HAP-1 (cell line): Measurements from ENCODE around the gene NAGLU.
"Not testable (repeated sequence)": the region's sequence is repeated elsewhere in the genome, so short reads cannot be mapped to it uniquely, and the experiment has no call there.

Experiments used
- DNase-seq, 2 experiments: peaks; one replicate each; pipeline ENCODE4 v3.0.0-alpha.2; 2016 to 2020; ENCODE audit warnings: low spot score in 2 of 2
- H3K27me3 ChIP-seq: fragments of 250-450 bp; sonication (Bioruptor Pico); 2 replicates; pipeline ENCODE4 v1.5.1; 2020; ENCODE audit warnings: low read depth, mild to moderate bottlenecking, moderate library complexity
- H3K36me3 ChIP-seq: fragments of 250-450 bp; sonication (Bioruptor Pico); replicated peaks from 2 replicates; pipeline ENCODE4 v1.5.1; 2020; ENCODE audit warnings: mild to moderate bottlenecking
- H3K4me1 ChIP-seq: fragments of 250-450 bp; sonication (Bioruptor Pico); 2 replicates; pipeline ENCODE4 v1.5.1; 2020; ENCODE audit warnings: mild to moderate bottlenecking
- H3K4me3 ChIP-seq: fragments of 250-450 bp; sonication (Bioruptor Pico); 2 replicates; pipeline ENCODE4 v1.5.1; 2020; ENCODE audit warnings: mild to moderate bottlenecking, moderate library complexity
- H3K9me3 ChIP-seq: fragments of 250-450 bp; sonication (Bioruptor Pico); 2 replicates; pipeline ENCODE4 v1.5.1; 2020; ENCODE audit warnings: mild to moderate bottlenecking, moderate library complexity
- in situ Hi-C: fragments of 300-500 bp; cut with MboI; formaldehyde crosslinking; loops from 3 replicates; pipeline ENCODE4 v1.14.3; 2020; ENCODE audit warnings: low sequenced_read_pairs, inconsistent platforms, mixed read lengths

Gene NAGLU

DNA sequence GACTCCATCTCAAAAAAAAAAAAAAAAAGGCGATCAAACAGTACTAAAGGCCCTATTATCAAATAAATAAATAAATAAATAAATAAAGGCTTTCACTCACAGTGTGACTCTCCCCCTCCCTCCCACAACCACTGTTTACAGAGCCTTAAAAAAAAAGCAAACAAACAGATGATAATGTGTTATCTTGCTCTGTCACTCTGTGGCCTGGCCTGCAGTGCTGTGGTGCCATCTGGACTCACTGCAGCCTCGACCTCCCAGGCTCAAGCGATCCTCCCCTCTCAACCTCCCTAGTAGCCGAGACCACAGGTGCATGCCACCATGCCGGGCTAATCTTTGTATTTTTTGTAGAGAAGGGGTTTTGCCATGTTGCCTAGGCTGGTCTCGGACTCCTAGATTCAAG lies 8.1 kb upstream of the NAGLU start:
- no peaks in the 10 kb centered on the region for H3K9me3 ChIP-seq
- in situ Hi-C loops = loop anchor here (10.0 kb wide), 2 partner anchors 103 to 203 kb away; partner anchors contain the start of gene CAVIN1
- no peak for DNase-seq
- H3K36me3 ChIP-seq = 0 out of 2 replicates have a peak, but pooled peaks cover 3% of the 10 kb centered on the region
- no peaks in the 10 kb centered on the region for H3K27me3 ChIP-seq
- H3K4me3 ChIP-seq = no peak overlapping the region
- H3K4me1 ChIP-seq = 0 out of 2 replicates have a peak, but pooled peaks cover 2% of the 10 kb centered on the region

- Histone ChIP-seq H3K27me3 (no peaks in the 10 kb centered on the region), H3K4me3 (no peak overlapping the region), H3K36me3 (no peaks in the 10 kb centered on the region), H3K9me3 (no peaks in the 10 kb centered on the region), H3K4me1 (0 out of 2 replicates have a peak, but pooled peaks cover 1% of the 10 kb centered on the region)
- no peak for DNase-seq
- in situ Hi-C loops = loop anchor here (10.0 kb wide), 2 partner anchors 104 to 204 kb away; partner anchors contain the start of gene CAVIN1
Observed at GRCh38 chr17:42529061-42529460, 7.0 kb upstream of the NAGLU start.

GRCh38 chr17:42530952-42531454 lies 5.0 kb upstream of the NAGLU start:
- DNase-seq = no peak
- Histone ChIP-seq H3K4me1 (peaks cover 10% of the 10 kb centered on the region), H3K4me3 (no peak overlapping the region), H3K36me3 (no peaks in the 10 kb centered on the region), H3K27me3 (no peaks in the 10 kb centered on the region), H3K9me3 (no peaks in the 10 kb centered on the region)
- in situ Hi-C loops = no loop called here

DNA sequence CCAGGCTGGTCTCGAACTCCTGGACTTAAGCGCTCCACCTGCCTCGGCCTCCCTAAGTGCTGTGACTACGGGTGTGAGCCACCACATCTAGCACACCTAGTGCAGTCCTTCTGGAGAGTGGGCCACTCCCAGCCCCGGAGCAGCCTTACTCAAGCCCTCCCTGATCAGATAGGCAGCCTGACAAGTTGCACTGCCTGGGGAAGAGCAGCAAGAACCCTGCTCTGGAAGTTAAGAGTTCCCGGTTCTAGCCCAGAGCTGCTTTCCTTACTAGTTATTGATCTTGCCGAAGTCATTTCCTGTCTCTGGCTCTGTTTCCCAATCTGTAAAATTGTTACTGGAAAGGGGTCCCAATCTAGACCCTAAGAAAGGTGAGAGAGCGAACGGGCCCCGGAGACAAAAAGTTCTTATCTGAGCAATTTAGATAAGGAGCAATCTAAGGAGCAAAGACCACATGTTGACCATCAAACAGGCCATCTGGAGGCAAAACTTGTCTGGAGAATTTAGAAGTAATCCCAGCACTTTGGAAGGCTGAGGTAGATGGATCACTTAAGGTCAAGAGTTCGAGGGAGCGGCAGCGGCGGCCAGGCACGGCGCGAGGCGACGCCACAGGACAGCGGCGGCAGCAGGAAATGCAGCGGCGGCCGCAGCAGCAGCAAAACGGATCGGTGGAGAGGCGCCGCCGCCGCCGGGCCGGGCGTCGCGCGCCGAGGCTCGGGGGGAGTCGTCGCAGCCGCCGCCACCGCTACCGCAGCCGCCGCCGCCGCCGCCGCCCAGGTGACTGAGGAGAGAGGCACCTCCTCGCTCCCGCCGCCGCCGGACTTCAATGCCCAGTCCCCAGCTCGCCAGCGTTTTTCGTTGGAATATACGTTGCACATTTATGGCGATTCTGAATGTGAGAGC lies 4.3 kb upstream of the NAGLU start:
- H3K9me3 ChIP-seq = no peaks in the 10 kb centered on the region
- peaks cover 10% of the 10 kb centered on the region for H3K4me1 ChIP-seq
- H3K4me3 ChIP-seq = peak overlapping the region; percentile 27
- no peaks in the 10 kb centered on the region for H3K27me3 ChIP-seq
- in situ Hi-C loops = no loop called here
- DNase-seq = peak; percentile 59 to 73
- no peaks in the 10 kb centered on the region; the same call in 1 of the 2 replicates for H3K36me3 ChIP-seq

DNA sequence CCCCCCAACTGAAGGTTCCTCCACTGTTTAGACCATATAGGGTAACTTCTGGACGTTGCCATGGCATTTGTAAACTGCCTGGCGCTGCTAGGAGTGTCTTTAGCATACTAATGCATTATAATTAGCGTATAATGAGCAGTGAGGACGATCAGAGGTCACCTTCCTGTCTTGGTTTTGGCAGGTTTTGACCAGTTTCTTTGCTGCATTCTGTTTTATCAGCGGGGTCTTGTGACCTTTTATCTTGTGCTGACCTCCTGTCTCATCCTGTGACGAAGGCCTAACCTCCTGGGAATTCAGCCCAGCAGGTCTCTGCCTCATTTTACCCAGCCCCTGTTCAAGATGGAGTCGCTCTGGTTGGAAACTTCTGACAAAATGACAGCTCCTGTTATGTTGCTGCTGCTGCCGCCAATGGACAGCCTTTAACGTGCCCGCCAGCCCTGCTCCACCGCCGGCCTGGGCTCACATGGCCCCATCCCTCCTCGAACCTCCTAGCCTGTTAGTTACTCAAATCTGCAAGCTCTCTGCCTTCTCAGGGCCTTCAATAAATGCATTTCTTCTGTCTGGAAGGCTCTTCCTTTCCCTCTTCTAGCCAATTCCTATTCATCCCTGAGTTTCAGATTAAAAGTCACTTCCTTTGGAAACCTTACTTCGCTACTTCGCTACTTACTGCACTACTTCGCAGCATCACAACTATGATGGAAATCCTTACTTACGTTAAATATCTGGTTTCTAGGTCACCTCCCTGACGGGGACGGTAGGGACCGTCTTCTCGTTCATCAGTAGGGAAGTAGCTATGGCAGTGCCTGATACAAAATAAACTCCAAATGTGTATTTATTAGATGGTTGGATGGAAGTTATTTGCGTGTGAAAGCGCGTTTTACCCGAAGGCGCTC lies 640 bp upstream of the NAGLU start:
- Histone ChIP-seq H3K4me3 (peak overlapping the region; percentile 25), H3K4me1 (peaks cover 16% of the 10 kb centered on the region), H3K36me3 (peaks cover 22% of the 10 kb centered on the region), H3K9me3 (no peaks in the 10 kb centered on the region), H3K27me3 (no peaks in the 10 kb centered on the region)
- DNase-seq = no peak
- in situ Hi-C loops = no loop called here

DNA sequence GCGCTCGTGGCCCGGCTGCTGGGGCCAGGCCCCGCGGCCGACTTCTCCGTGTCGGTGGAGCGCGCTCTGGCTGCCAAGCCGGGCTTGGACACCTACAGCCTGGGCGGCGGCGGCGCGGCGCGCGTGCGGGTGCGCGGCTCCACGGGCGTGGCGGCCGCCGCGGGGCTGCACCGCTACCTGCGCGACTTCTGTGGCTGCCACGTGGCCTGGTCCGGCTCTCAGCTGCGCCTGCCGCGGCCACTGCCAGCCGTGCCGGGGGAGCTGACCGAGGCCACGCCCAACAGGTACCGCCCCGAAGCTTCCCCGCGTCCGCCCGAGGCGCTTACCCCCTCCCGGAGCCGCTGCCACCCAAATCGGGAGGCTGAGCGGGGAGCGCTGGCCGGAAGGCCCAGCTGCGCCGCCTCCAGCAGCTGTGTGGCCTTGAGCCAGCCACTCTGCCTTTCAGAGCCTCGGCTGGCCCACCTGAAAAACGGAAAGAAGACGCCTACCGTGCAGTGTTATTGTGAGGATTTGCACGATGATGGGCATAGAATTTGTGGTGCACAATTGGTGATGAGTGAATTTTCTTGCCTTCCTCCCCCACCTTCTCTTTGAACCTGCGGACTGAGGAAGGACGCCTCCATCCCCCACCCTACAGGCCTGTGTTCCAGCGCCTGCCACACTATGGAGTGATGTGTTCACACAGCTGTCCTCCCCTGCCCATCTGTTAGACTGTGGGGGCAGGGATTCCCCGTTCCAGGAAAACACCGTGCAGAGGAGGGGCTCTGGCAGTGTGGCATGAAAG lies 523 bp downstream of the NAGLU start:
- peaks cover 25% of the 10 kb centered on the region for H3K36me3 ChIP-seq
- H3K9me3 ChIP-seq = no peaks in the 10 kb centered on the region
- in situ Hi-C loops = no loop called here
- peak overlapping the region; percentile 56 for H3K4me3 ChIP-seq
- H3K4me1 ChIP-seq = peaks cover 16% of the 10 kb centered on the region
- no peaks in the 10 kb centered on the region for H3K27me3 ChIP-seq
- DNase-seq = peak; percentile 80 to 91

GRCh38 chr17:42537156-42537805 lies 1.2 kb downstream of the NAGLU start:
- Histone ChIP-seq H3K4me1 (peaks cover 16% of the 10 kb centered on the region), H3K27me3 (no peaks in the 10 kb centered on the region), H3K36me3 (peaks cover 30% of the 10 kb centered on the region), H3K4me3 (peak overlapping the region; percentile 56), H3K9me3 (no peaks in the 10 kb centered on the region)
- in situ Hi-C loops = no loop called here
- no peak for DNase-seq

DNA sequence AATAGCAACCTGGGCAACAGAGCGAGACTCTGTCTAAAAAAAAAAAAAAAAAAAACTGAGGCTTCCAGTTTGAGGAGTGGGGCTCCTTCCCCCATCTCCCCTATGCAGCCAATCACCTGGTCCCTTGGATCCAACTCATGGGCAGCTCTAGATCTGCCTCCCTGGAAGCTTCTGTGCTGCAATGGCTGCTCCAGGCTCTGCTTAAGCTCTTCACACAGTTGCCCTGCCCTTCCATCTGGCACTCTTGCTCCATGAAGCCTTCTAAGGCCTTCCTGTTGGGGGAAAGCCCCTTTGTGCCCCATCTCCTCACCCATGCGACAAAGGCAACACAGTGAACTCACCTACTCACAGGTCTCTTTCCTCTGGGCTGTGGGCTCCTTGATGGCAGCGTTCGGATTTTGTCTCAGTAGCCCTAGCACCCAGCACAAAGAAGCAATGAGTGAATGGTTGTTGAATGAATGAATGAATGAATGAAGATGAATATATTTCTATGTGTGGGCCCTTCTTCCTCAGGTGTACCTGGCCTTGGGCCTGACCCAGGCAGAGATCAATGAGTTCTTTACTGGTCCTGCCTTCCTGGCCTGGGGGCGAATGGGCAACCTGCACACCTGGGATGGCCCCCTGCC lies 1.9 kb downstream of the NAGLU start:
- no peaks in the 10 kb centered on the region for H3K27me3 ChIP-seq
- no peak for DNase-seq
- no peak overlapping the region for H3K4me3 ChIP-seq
- H3K9me3 ChIP-seq = no peaks in the 10 kb centered on the region
- peaks cover 16% of the 10 kb centered on the region for H3K4me1 ChIP-seq
- in situ Hi-C loops = no loop called here
- peaks cover 36% of the 10 kb centered on the region for H3K36me3 ChIP-seq

DNA sequence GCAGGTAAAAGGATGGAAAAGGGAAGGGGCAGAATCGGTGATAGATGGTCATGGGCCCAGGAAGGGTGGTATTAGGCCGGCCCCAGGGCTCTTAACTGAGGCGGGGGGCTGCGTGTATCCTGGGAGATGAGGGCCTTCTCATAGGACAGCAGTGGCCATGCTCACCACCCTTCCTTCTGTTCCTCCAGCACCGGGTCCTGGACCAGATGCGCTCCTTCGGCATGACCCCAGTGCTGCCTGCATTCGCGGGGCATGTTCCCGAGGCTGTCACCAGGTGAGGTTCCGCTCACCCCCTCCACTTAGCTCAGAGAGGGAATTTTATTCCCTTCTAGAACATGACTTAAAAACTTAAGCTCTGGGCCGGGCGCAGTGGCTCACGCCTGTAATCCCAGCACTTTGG lies 2.4 kb downstream of the NAGLU start:
- no peaks in the 10 kb centered on the region for H3K27me3 ChIP-seq
- peaks cover 40% of the 10 kb centered on the region for H3K36me3 ChIP-seq
- H3K4me1 ChIP-seq = peaks cover 16% of the 10 kb centered on the region
- no peaks in the 10 kb centered on the region for H3K9me3 ChIP-seq
- in situ Hi-C loops = no loop called here
- H3K4me3 ChIP-seq = no peak overlapping the region
- no peak for DNase-seq

DNA sequence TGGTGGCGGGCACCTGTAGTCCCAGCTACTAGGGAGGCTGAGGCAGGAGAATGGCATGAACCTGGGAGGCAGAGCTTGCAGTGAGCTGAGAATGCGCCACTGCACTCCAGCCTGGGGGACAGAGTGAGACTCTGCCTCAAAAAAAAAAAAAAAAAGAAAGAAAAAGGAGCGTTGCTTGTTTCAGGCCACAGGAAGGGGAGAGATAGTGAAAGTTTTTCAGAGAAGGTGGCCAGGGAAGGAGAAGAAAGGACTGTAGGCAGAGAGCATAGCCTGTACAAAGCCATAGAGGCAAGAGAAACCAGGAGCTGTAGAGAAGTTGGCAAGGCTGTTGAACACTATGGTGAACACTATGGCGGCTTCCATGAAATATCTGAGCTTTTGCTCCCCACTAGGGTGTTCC lies 4.5 kb downstream of the NAGLU start:
- H3K36me3 ChIP-seq = peaks cover 40% of the 10 kb centered on the region

GRCh38 chr17:42541041-42541833 lies 5.2 kb downstream of the NAGLU start:
- in situ Hi-C loops = no loop called here
- Histone ChIP-seq H3K36me3 (peaks cover 40% of the 10 kb centered on the region), H3K4me3 (no peak overlapping the region), H3K4me1 (peaks cover 6% of the 10 kb centered on the region), H3K9me3 (no peaks in the 10 kb centered on the region), H3K27me3 (no peaks in the 10 kb centered on the region)
- DNase-seq = no peak

More for the DNA sequence above, 4.5 kb downstream of the NAGLU start:
- H3K4me1 ChIP-seq = peaks cover 10% of the 10 kb centered on the region
- H3K9me3 ChIP-seq, in situ Hi-C loops, DNase-seq, H3K27me3 ChIP-seq, H3K4me3 ChIP-seq: not testable (repeated sequence)
